Measurements from ENCODE around the gene LECT2.

Gene LECT2

DNA sequence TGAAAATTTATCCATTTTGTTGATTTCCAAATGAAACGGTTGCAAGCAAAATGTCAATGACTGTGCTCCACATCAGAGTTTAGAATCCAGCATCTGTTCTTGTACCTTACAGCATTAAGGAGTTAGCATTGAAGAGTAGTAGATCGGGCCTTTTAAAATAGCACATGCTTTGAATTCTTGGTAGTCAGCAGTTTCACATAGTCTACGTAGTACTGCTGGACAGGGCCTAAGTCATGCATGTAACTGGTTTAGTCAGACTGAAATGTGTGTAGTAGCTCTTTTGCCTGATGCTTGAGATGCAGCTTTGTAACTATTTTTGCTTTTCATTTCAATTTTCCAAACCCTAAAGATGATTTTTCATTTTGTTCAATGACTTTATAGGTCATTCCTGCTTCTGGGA is 19.8 kb downstream of the LECT2 start:
- TF ChIP-seq, protein P1, sequence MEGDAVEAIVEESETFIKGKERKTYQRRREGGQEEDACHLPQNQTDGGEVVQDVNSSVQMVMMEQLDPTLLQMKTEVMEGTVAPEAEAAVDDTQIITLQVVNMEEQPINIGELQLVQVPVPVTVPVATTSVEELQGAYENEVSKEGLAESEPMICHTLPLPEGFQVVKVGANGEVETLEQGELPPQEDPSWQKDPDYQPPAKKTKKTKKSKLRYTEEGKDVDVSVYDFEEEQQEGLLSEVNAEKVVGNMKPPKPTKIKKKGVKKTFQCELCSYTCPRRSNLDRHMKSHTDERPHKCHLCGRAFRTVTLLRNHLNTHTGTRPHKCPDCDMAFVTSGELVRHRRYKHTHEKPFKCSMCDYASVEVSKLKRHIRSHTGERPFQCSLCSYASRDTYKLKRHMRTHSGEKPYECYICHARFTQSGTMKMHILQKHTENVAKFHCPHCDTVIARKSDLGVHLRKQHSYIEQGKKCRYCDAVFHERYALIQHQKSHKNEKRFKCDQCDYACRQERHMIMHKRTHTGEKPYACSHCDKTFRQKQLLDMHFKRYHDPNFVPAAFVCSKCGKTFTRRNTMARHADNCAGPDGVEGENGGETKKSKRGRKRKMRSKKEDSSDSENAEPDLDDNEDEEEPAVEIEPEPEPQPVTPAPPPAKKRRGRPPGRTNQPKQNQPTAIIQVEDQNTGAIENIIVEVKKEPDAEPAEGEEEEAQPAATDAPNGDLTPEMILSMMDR (IDR thresholded peaks at IDR 0.05; ENCODE audit: low read depth, low read length, missing control alignments), result no peak
- no peak overlapping the region for H3K4me3 ChIP-seq (replicated peaks; ENCODE audit: low read depth, low read length)
- no peak for DNase-seq (ENCODE audit: extremely low read depth, low read depth)

- TF ChIP-seq, protein P1 (IDR thresholded peaks at IDR 0.05; ENCODE audit: low read depth, low read length, missing control alignments), result no peak
- no peak overlapping the region for H3K4me3 ChIP-seq (replicated peaks; ENCODE audit: low read depth, low read length)
- no peak for DNase-seq (ENCODE audit: extremely low read depth, low read depth)
These were observed 23.9 kb downstream of the LECT2 start for GRCh38 chr5:135930949-135931295.

- no peak for DNase-seq (ENCODE audit: extremely low read depth, low read depth)
- TF ChIP-seq, protein P1 (IDR thresholded peaks at IDR 0.05; ENCODE audit: low read depth, low read length, missing control alignments), result no peak
- H3K4me3 ChIP-seq (replicated peaks; ENCODE audit: low read depth, low read length), result peak overlapping the region; percentile 16
These were observed 24.5 kb downstream of the LECT2 start for GRCh38 chr5:135930029-135930948.

- TF ChIP-seq, protein P1 (IDR thresholded peaks at IDR 0.05; ENCODE audit: low read depth, low read length, missing control alignments), result no peak
- H3K4me3 ChIP-seq (replicated peaks; ENCODE audit: low read depth, low read length), result no peak overlapping the region
- DNase-seq (ENCODE audit: extremely low read depth, low read depth), result no peak
These were observed 33.4 kb downstream of the LECT2 start for GRCh38 chr5:135921388-135921787.

DNA sequence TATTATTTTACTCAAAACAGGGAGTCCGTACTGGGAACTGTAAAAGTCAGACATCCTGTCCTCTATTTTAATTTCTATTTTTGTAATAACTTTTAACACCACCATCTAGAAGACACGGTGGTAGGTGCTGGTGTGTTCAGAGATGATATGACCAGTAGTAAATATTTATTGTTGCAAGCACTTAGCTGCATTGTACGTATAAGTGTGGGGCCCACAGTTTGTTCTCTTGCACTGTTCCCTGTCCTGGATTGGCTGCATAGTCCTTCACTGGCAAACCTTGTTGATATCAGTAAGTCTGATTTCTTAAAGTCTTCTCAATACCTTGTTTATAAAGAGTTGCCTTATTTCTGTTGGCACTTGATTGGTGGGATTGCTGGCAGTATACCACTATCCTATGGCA is 34.6 kb downstream of the LECT2 start:
- H3K4me3 ChIP-seq (replicated peaks; ENCODE audit: low read depth, low read length), result no peak overlapping the region
- DNase-seq (ENCODE audit: extremely low read depth, low read depth), result no peak
- TF ChIP-seq, protein P1 (IDR thresholded peaks at IDR 0.05; ENCODE audit: low read depth, low read length, missing control alignments), result no peak

- H3K4me3 ChIP-seq (replicated peaks; ENCODE audit: low read depth, low read length), result no peak overlapping the region
- peak; percentile 75 for DNase-seq (ENCODE audit: extremely low read depth, low read depth)
- TF ChIP-seq, protein P1 (IDR thresholded peaks at IDR 0.05; ENCODE audit: low read depth, low read length, missing control alignments), result no peak
These were observed 38.0 kb downstream of the LECT2 start for GRCh38 chr5:135916638-135917263.

All from HFF-Myc (cell line).